ENCODE measurements around the gene GBF1.

Gene GBF1

GRCh38 chr10:102279104-102279503 lies 33.8 kb downstream of the GBF1 start:
- no peak for TF ChIP-seq CTCF (IDR thresholded peaks at IDR 0.05; ENCODE audit: low read depth, low read length, missing control alignments)
- no peak overlapping the region for H3K4me3 ChIP-seq (ENCODE audit: low read depth, low read length)
- no peaks in the 10 kb centered on the region for H3K27me3 ChIP-seq (replicated peaks)
- no peak overlapping the region for H3K27ac ChIP-seq
- DNase-seq: no peak
- H3K36me3 ChIP-seq (replicated peaks): no peaks in the 10 kb centered on the region
- in situ Hi-C loops (cut with HindIII; ENCODE audit: low pct_ligation_motif_present, low sequenced_read_pairs): no loop called here

GRCh38 chr10:102280397-102281101 lies 35.2 kb downstream of the GBF1 start:
- Histone ChIP-seq H3K4me3 (ENCODE audit: low read depth, low read length) (no peak overlapping the region), H3K27me3 (replicated peaks) (no peaks in the 10 kb centered on the region), H3K27ac (peak overlapping the region; percentile 4), H3K36me3 (replicated peaks) (no peaks in the 10 kb centered on the region)
- in situ Hi-C loops (cut with HindIII; ENCODE audit: low pct_ligation_motif_present, low sequenced_read_pairs): no loop called here
- DNase-seq: peak; percentile 6
- TF ChIP-seq CTCF (IDR thresholded peaks at IDR 0.05; ENCODE audit: low read depth, low read length, missing control alignments): no peak

GRCh38 chr10:102281102-102281487 lies 35.8 kb downstream of the GBF1 start:
- in situ Hi-C loops (cut with HindIII; ENCODE audit: low pct_ligation_motif_present, low sequenced_read_pairs): no loop called here
- H3K4me3 ChIP-seq (ENCODE audit: low read depth, low read length): no peak overlapping the region
- no peaks in the 10 kb centered on the region for H3K36me3 ChIP-seq (replicated peaks)
- TF ChIP-seq CTCF (IDR thresholded peaks at IDR 0.05; ENCODE audit: low read depth, low read length, missing control alignments): no peak
- DNase-seq: no peak
- H3K27me3 ChIP-seq (replicated peaks): no peaks in the 10 kb centered on the region
- peak overlapping the region; percentile 4 for H3K27ac ChIP-seq

- in situ Hi-C loops (cut with HindIII; ENCODE audit: low pct_ligation_motif_present, low sequenced_read_pairs): no loop called here
- Histone ChIP-seq H3K4me3 (ENCODE audit: low read depth, low read length) (no peak overlapping the region), H3K27ac (no peak overlapping the region), H3K27me3 (replicated peaks) (no peaks in the 10 kb centered on the region), H3K36me3 (replicated peaks) (no peaks in the 10 kb centered on the region)
- TF ChIP-seq CTCF (IDR thresholded peaks at IDR 0.05; ENCODE audit: low read depth, low read length, missing control alignments): no peak
- DNase-seq: no peak
These were observed 38.2 kb downstream of the GBF1 start for GRCh38 chr10:102283488-102283887.

GRCh38 chr10:102283890-102284289 lies 38.6 kb downstream of the GBF1 start:
- DNase-seq: no peak
- in situ Hi-C loops (cut with HindIII; ENCODE audit: low pct_ligation_motif_present, low sequenced_read_pairs): no loop called here

More at GRCh38 chr10:102283890-102284289, 38.6 kb downstream of the GBF1 start:
- Histone ChIP-seq H3K36me3 (replicated peaks) (no peaks in the 10 kb centered on the region), H3K27ac (no peak overlapping the region), H3K4me3 (ENCODE audit: low read depth, low read length) (no peak overlapping the region), H3K27me3 (replicated peaks) (no peaks in the 10 kb centered on the region)
- TF ChIP-seq CTCF (IDR thresholded peaks at IDR 0.05; ENCODE audit: low read depth, low read length, missing control alignments): no peak
